Erythroblast (primary cell): ENCODE data around the gene NOP58.
"Not testable (repeated sequence)": the region's sequence is repeated elsewhere in the genome, so short reads cannot be mapped to it uniquely, and the experiment has no call there.

Experiments used
- GATA1 ChIP-seq: IDR thresholded peaks from 2 replicates; pipeline ENCODE4 v1.6.1; 2011; ENCODE audit warnings: low read depth, mild to moderate bottlenecking, control low read depth, low read length, moderate library complexity
- POLR2A ChIP-seq: IDR thresholded peaks from 2 replicates; pipeline ENCODE4 v1.6.1; 2011; ENCODE audit warnings: mild to moderate bottlenecking, low read length

- not testable (repeated sequence) for TF ChIP-seq POLR2A, GATA1
Measured at GRCh38 chr2:202247710-202248109, 17.9 kb upstream of the NOP58 start.
